ENCODE results near the gene TXNRD1.

The TXNRD1 gene

DNA sequence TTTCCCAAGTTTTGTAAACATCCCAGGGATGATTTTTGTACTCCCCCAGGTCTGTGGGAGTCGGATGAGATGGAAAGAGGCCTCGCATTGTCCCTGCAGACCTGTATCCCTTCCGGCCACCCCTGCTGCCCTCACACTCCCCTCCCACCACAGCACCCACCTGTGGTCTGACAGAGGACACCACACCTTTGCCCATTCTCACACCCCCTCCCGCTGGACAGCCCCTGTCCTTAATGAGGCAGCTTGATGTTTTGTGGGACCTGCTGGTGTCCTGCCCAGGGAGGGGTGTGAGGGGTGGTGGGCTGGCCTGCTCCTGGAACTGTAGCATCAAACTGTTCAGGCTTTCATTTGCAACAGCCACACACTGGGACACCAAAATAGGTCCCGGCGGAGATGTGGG lies 159.2 kb downstream of the TXNRD1 start:
- H3F3A ChIP-seq (ENCODE audit: control insufficient read depth, insufficient read depth): no peaks in the 10 kb centered on the region

DNA sequence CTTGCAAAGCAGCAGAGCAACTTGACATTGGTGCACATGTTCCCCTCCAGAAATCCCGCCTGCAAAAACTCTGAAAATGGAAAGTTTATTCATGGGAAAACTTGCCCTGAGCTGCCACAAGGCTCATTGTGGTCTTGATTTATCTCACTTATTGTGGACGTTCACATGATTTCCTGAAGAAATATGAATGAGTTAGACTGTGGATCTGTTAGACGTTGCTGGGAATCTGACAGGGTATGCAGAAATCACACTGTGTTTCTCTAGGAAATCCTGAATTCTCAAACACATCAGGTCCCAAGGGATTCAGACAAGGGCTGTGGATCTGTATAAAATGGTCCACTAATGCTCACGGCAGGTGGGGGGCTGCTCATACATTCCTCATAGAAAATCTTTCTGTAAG lies 160.2 kb downstream of the TXNRD1 start:
- Histone ChIP-seq H3K79me2 (ENCODE audit: control insufficient read depth, low read length) (no peaks in the 10 kb centered on the region), H3K9me3 (ENCODE audit: control insufficient read depth, insufficient read depth, low read length) (no peaks in the 10 kb centered on the region), H3K4me2 (ENCODE audit: low read length) (no peak overlapping the region), H3K27ac (ENCODE audit: low read depth, low read length) (no peak overlapping the region), H3K9me2 (replicated peaks; ENCODE audit: control insufficient read depth, low read length) (no peaks in the 10 kb centered on the region), H3K4me3 (ENCODE audit: low read length) (no peak overlapping the region), H3K36me3 (ENCODE audit: control insufficient read depth, low read length) (no peaks in the 10 kb centered on the region), H4K20me1 (ENCODE audit: control insufficient read depth, insufficient read depth, low read depth, low read length) (no peaks in the 10 kb centered on the region), H3F3A (ENCODE audit: control insufficient read depth, insufficient read depth) (no peaks in the 10 kb centered on the region), H3K27me3 (ENCODE audit: control insufficient read depth, low read length) (no peaks in the 10 kb centered on the region), H3K4me1 (ENCODE audit: control insufficient read depth, low read length) (peaks cover 4% of the 10 kb centered on the region; the same call in 1 of the 2 replicates)
- TF ChIP-seq CTCF (IDR thresholded peaks at IDR 0.05; ENCODE audit: low read depth, low read length, poor library complexity, severe bottlenecking) (no peak), EZH2phosphoT487 (IDR thresholded peaks at IDR 0.05; ENCODE audit: borderline replicate concordance, low read length) (no peak)

More for the DNA sequence above, 159.2 kb downstream of the TXNRD1 start:
- H3K79me2 ChIP-seq (ENCODE audit: control insufficient read depth, low read length): no peaks in the 10 kb centered on the region
- no peaks in the 10 kb centered on the region for H3K27me3 ChIP-seq (ENCODE audit: control insufficient read depth, low read length)
- peaks cover 4% of the 10 kb centered on the region; the same call in 1 of the 2 replicates for H3K4me1 ChIP-seq (ENCODE audit: control insufficient read depth, low read length)
- no peaks in the 10 kb centered on the region for H3K36me3 ChIP-seq (ENCODE audit: control insufficient read depth, low read length)
- H3K27ac ChIP-seq (ENCODE audit: low read depth, low read length): no peak overlapping the region
- no peaks in the 10 kb centered on the region for H3K9me2 ChIP-seq (replicated peaks; ENCODE audit: control insufficient read depth, low read length)
- H3K9me3 ChIP-seq (ENCODE audit: control insufficient read depth, insufficient read depth, low read length): no peaks in the 10 kb centered on the region
- TF ChIP-seq EZH2phosphoT487 (IDR thresholded peaks at IDR 0.05; ENCODE audit: borderline replicate concordance, low read length) (no peak), CTCF (IDR thresholded peaks at IDR 0.05; ENCODE audit: low read depth, low read length, poor library complexity, severe bottlenecking) (no peak)
- H3K4me3 ChIP-seq (ENCODE audit: low read length): no peak overlapping the region
- no peak overlapping the region for H3K4me2 ChIP-seq (ENCODE audit: low read length)
- no peaks in the 10 kb centered on the region for H4K20me1 ChIP-seq (ENCODE audit: control insufficient read depth, insufficient read depth, low read depth, low read length)

GRCh38 chr12:104376650-104377513 lies 161.3 kb downstream of the TXNRD1 start:
- Histone ChIP-seq H3K4me1 (ENCODE audit: control insufficient read depth, low read length) (peaks cover 6% of the 10 kb centered on the region; the same call in 1 of the 2 replicates), H3K27me3 (ENCODE audit: control insufficient read depth, low read length) (peaks cover 7% of the 10 kb centered on the region; the same call in 1 of the 2 replicates), H3F3A (ENCODE audit: control insufficient read depth, insufficient read depth) (no peaks in the 10 kb centered on the region), H3K4me2 (ENCODE audit: low read length) (no peak overlapping the region), H3K36me3 (ENCODE audit: control insufficient read depth, low read length) (no peaks in the 10 kb centered on the region), H3K9me2 (replicated peaks; ENCODE audit: control insufficient read depth, low read length) (no peaks in the 10 kb centered on the region), H4K20me1 (ENCODE audit: control insufficient read depth, insufficient read depth, low read depth, low read length) (no peaks in the 10 kb centered on the region), H3K27ac (ENCODE audit: low read depth, low read length) (no peak overlapping the region), H3K4me3 (ENCODE audit: low read length) (no peak overlapping the region), H3K79me2 (ENCODE audit: control insufficient read depth, low read length) (no peaks in the 10 kb centered on the region), H3K9me3 (ENCODE audit: control insufficient read depth, insufficient read depth, low read length) (no peaks in the 10 kb centered on the region)
- TF ChIP-seq EZH2phosphoT487 (IDR thresholded peaks at IDR 0.05; ENCODE audit: borderline replicate concordance, low read length): no peak
- no peak for TF ChIP-seq CTCF (IDR thresholded peaks at IDR 0.05; ENCODE audit: low read depth, low read length, poor library complexity, severe bottlenecking)

Measured in DOHH2 (cell line).